ENCODE results near the gene MAFG. TPM values are rescaled to one million over a fixed set of nuclear protein-coding genes. Genes with fewer than 3 reads are reported as not detected.
A peak's percentile ranks its signal among the peaks of the same experiment; 100 is the strongest.

MAFG gene
- total RNA-seq, 2 experiments from 2014 or later = 12.4 to 14.1 TPM

DNA sequence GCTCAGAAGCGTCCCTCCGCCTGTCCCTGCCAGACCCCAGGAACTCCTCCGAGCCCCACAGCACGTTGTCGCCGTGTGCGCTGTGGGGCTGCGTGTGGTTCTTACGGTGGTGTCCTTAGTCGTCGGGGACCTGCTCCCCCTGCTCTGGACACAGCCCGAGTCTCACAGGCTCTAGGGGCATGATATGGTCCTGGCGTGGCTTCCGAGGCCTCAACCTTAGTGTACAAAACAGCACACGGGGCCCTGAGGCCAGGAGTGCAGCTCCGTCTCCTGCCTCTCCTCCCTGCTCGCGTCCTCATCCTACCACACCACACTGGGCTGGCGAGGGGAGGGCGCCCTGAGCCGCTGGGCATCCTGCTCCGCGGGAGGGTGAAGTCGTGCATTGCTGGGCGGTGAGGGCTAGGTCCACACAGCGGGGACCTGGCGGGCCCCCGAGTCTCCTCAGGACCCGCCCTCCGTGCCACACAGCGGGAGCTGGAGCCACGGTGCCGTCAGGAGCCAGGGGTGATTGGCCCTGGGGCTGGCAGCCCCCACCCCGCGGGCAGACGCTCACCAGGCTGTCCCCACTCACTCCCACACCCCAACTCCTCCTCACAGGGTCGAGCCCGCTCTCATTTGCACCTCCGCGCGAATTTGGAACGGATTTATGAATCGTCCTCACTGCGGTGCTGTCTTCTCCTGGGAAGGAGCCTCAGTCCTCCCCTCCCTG is 1.2 kb upstream of the MAFG start:
- Mint-ChIP-seq H3K4me1 (ENCODE audit: low read depth) (peaks cover 38% of the 10 kb centered on the region), H3K4me3 (peak overlapping the region; percentile 74), H3K9me3 (no peaks in the 10 kb centered on the region), H3K27ac (no peak overlapping the region), H3K27me3 (peaks cover 5% of the 10 kb centered on the region), H3K36me3 (ENCODE audit: low read depth) (peaks cover 14% of the 10 kb centered on the region)
- DNase-seq (no peak), ATAC-seq (no peak)
- ChIA-PET CTCF (interaction anchor here (1.0 to 5.1 kb wide), 8 partner anchors 12 to 93 kb away, joined by 3 to 23 read pairs (median 3); partner anchors contain the start of gene CENPX), POLR2A (interaction anchor here (1.0 to 1.7 kb wide), 6 partner anchors 9 to 85 kb away, joined by 3 to 6 read pairs (median 3); partner anchors contain the start of genes ALYREF and ANAPC11)
- intact Hi-C loops (cut with micrococcal nuclease) = no loop called here
- TF ChIP-seq CTCF (IDR thresholded peaks at IDR 0.05) = peak; percentile 4

DNA sequence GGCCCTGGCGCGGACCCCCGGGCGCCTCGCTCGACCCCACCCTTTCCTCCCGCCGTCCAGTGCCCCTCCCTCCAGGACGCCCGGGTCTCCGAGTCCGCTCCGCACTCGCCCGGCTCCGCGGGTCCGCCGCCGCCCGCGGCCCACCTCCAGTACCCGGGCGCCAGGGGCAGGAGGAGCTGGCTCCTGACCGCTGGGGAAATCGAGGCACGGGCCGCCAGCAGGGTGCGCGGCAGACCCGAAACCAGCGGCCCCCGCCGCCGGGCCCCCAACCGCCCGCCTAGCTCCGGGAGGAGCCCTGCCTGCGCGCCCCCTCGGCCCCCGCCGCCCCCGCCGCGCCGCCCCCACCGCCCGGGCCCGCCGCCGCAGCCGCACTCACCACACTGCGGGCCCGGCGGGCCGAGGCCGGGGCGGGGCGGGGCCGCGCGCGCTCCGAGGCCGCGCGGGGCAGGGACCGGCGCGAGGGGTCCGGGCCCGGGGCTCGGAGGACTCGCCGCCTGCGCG is 333 bp downstream of the MAFG start:
- Mint-ChIP-seq H3K36me3 (ENCODE audit: low read depth) (peaks cover 2% of the 10 kb centered on the region), H3K4me3 (peak overlapping the region; percentile 74), H3K9me3 (no peaks in the 10 kb centered on the region), H3K27me3 (peaks cover 5% of the 10 kb centered on the region), H3K4me1 (ENCODE audit: low read depth) (peaks cover 30% of the 10 kb centered on the region), H3K27ac (no peak overlapping the region)
- ATAC-seq (peak; percentile 1), DNase-seq (no peak)
- intact Hi-C loops (cut with micrococcal nuclease) = no loop called here
- CTCF ChIA-PET = interaction anchor here (0.9 to 5.1 kb wide), 10 partner anchors 10 to 103 kb away, joined by 3 to 23 read pairs (median 4); partner anchors contain the start of genes CENPX, PYCR1 and SIRT7
- no peak for TF ChIP-seq CTCF (IDR thresholded peaks at IDR 0.05)
- POLR2A ChIA-PET = interaction anchor here (0.8 to 4.1 kb wide), 13 partner anchors 9 to 224 kb away, joined by 3 to 20 read pairs (median 4); partner anchors contain the start of genes ALYREF, ANAPC11, ARHGDIA and ASPSCR1

GRCh38 chr17:81926451-81927151 is 934 bp downstream of the MAFG start:
- no peaks in the 10 kb centered on the region for H3K36me3 Mint-ChIP-seq (ENCODE audit: low read depth)
- DNase-seq (peak; percentile 76), ATAC-seq (peak; percentile 15)
- TF ChIP-seq CTCF (IDR thresholded peaks at IDR 0.05) = no peak
- H3K9me3 Mint-ChIP-seq = no peaks in the 10 kb centered on the region
- H3K27ac Mint-ChIP-seq = peak overlapping the region; percentile 79
- peaks cover 5% of the 10 kb centered on the region for H3K27me3 Mint-ChIP-seq
- intact Hi-C loops (cut with micrococcal nuclease) = no loop called here
- ChIA-PET POLR2A (interaction anchor here (0.9 to 4.1 kb wide), 13 partner anchors 10 to 223 kb away, joined by 3 to 20 read pairs (median 3); partner anchors contain the start of genes ASPSCR1, DUS1L, FASN and MRPL12), CTCF (interaction anchor here (1.1 to 5.1 kb wide), 5 partner anchors 9 to 104 kb away, joined by 3 to 23 read pairs (median 5); partner anchors contain the start of genes CENPX and SIRT7)
- peaks cover 27% of the 10 kb centered on the region for H3K4me1 Mint-ChIP-seq (ENCODE audit: low read depth)
- peak overlapping the region; percentile 80 for H3K4me3 Mint-ChIP-seq

- H3K4me1 Mint-ChIP-seq (ENCODE audit: low read depth) = peaks cover 23% of the 10 kb centered on the region
- peak overlapping the region; percentile 80 for H3K4me3 Mint-ChIP-seq
- intact Hi-C loops (cut with micrococcal nuclease) = no loop called here
- ChIA-PET POLR2A (interaction anchor here (0.9 to 4.1 kb wide), 10 partner anchors 9 to 139 kb away, joined by 3 to 20 read pairs (median 5); partner anchors contain the start of genes DUS1L, PCYT2, PYCR1 and SIRT7), CTCF (interaction anchor here (1.1 to 5.1 kb wide), 5 partner anchors 9 to 229 kb away, joined by 3 to 23 read pairs (median 4); partner anchors contain the start of genes CENPX and SIRT7)
- no peaks in the 10 kb centered on the region for H3K9me3 Mint-ChIP-seq
- no peak for DNase-seq
- no peak for TF ChIP-seq CTCF (IDR thresholded peaks at IDR 0.05)
- ATAC-seq = no peak
- no peaks in the 10 kb centered on the region for H3K36me3 Mint-ChIP-seq (ENCODE audit: low read depth)
- H3K27ac Mint-ChIP-seq = peak overlapping the region; percentile 79
- peaks cover 5% of the 10 kb centered on the region for H3K27me3 Mint-ChIP-seq
These were observed 1.6 kb downstream of the MAFG start for GRCh38 chr17:81925860-81926450.
